Measurements from ENCODE around the gene TMPRSS6. TPM values are rescaled to one million over a fixed set of nuclear protein-coding genes. Genes with fewer than 3 reads are reported as not detected.

The TMPRSS6 gene
- total RNA-seq, 1 experiment from 2014 or later, result 0.39 TPM

DNA sequence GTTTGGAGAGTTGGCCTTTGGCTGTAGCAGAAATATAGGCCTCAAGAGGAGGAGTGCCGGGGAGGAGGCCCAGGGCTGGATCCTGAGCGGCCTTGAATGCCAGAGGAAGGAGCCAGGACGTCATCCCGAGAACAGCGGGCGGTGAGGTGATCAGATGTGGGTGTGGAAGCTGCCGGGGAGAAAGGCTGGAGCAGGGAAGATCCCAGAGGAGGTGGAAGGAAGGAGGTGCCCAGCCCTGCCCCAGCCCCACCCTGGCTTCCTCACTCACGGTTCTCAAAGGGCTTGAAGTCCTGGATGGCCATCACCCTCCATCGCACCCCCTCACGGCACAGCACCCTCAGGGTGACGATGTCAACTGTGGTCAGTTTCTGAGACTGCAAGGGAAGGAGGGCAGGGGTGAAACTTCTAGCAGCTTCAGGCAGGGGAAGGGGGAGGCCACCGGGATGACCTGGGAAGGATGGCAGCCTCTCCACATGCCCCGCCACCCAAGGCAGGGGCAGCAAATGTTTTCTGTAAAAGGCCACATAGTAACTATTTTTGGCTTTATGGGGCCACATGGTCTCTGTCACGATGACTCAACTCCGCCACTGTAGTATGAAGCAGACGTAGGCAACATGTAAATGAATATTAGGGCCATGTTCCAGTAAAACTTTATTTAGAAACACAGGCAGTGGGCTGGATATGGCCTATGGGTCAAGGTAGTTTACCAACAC is 29.5 kb upstream of the TMPRSS6 start:
- CTCF ChIA-PET, result interaction anchor here (1.4 to 1.6 kb wide), 2 partner anchors 12 to 60 kb away, joined by 4 read pairs; no protein-coding TSS in a partner anchor
- H3K4me2 ChIP-seq (ENCODE audit: low read length), result no peak overlapping the region
- TF ChIP-seq EGR1 (IDR thresholded peaks at IDR 0.05; ENCODE audit: low read depth), result no peak
- no peak for TF ChIP-seq CEBPB (IDR thresholded peaks at IDR 0.05; ENCODE audit: low read depth)
- TF ChIP-seq, protein P1, sequence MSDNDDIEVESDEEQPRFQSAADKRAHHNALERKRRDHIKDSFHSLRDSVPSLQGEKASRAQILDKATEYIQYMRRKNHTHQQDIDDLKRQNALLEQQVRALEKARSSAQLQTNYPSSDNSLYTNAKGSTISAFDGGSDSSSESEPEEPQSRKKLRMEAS (IDR thresholded peaks at IDR 0.05), result no peak
- no peak for TF ChIP-seq TCF7L2 (IDR thresholded peaks at IDR 0.05; ENCODE audit: borderline replicate concordance, extremely low read depth, insufficient read depth, insufficient read length)
- TF ChIP-seq POLR2AphosphoS5 (IDR thresholded peaks at IDR 0.05; ENCODE audit: low read depth, low read length), result no peak
- no peak for TF ChIP-seq YY1 (IDR thresholded peaks at IDR 0.05; ENCODE audit: extremely low read depth, insufficient replicate concordance, low read depth, low read length)
- TF ChIP-seq, protein P2, sequence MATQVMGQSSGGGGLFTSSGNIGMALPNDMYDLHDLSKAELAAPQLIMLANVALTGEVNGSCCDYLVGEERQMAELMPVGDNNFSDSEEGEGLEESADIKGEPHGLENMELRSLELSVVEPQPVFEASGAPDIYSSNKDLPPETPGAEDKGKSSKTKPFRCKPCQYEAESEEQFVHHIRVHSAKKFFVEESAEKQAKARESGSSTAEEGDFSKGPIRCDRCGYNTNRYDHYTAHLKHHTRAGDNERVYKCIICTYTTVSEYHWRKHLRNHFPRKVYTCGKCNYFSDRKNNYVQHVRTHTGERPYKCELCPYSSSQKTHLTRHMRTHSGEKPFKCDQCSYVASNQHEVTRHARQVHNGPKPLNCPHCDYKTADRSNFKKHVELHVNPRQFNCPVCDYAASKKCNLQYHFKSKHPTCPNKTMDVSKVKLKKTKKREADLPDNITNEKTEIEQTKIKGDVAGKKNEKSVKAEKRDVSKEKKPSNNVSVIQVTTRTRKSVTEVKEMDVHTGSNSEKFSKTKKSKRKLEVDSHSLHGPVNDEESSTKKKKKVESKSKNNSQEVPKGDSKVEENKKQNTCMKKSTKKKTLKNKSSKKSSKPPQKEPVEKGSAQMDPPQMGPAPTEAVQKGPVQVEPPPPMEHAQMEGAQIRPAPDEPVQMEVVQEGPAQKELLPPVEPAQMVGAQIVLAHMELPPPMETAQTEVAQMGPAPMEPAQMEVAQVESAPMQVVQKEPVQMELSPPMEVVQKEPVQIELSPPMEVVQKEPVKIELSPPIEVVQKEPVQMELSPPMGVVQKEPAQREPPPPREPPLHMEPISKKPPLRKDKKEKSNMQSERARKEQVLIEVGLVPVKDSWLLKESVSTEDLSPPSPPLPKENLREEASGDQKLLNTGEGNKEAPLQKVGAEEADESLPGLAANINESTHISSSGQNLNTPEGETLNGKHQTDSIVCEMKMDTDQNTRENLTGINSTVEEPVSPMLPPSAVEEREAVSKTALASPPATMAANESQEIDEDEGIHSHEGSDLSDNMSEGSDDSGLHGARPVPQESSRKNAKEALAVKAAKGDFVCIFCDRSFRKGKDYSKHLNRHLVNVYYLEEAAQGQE (IDR thresholded peaks at IDR 0.05; ENCODE audit: low read depth), result no peak
- no peak for TF ChIP-seq ELF1 (IDR thresholded peaks at IDR 0.05; ENCODE audit: borderline replicate concordance, low read depth)
- no peak for TF ChIP-seq EZH2 (IDR thresholded peaks at IDR 0.05)
- TF ChIP-seq, protein P3, sequence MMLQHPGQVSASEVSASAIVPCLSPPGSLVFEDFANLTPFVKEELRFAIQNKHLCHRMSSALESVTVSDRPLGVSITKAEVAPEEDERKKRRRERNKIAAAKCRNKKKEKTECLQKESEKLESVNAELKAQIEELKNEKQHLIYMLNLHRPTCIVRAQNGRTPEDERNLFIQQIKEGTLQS (IDR thresholded peaks at IDR 0.05), result no peak
- TF ChIP-seq, protein P4, sequence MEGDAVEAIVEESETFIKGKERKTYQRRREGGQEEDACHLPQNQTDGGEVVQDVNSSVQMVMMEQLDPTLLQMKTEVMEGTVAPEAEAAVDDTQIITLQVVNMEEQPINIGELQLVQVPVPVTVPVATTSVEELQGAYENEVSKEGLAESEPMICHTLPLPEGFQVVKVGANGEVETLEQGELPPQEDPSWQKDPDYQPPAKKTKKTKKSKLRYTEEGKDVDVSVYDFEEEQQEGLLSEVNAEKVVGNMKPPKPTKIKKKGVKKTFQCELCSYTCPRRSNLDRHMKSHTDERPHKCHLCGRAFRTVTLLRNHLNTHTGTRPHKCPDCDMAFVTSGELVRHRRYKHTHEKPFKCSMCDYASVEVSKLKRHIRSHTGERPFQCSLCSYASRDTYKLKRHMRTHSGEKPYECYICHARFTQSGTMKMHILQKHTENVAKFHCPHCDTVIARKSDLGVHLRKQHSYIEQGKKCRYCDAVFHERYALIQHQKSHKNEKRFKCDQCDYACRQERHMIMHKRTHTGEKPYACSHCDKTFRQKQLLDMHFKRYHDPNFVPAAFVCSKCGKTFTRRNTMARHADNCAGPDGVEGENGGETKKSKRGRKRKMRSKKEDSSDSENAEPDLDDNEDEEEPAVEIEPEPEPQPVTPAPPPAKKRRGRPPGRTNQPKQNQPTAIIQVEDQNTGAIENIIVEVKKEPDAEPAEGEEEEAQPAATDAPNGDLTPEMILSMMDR (IDR thresholded peaks at IDR 0.05 in 2 of 3, conservative IDR thresholded peaks at IDR 0.05 in 1 of 3; ENCODE audit: borderline replicate concordance in 1 of 3, insufficient read depth in 1 of 3, low read depth in 2 of 3, low read length in 2 of 3), result no peak
- no peak for DNase-seq (ENCODE audit: low read depth, low spot score)
- no peaks in the 10 kb centered on the region for H3K36me3 ChIP-seq (ENCODE audit: control insufficient read depth in 1 of 2, insufficient read depth in 2 of 2, low read length in 2 of 2)
- no peak overlapping the region for H3K4me3 ChIP-seq (replicated peaks in 1 of 2; ENCODE audit: low read depth in 1 of 2, low read length in 2 of 2)
- POLR2A ChIA-PET, result no interaction called here
- intact Hi-C loops (cut with micrococcal nuclease), result loop anchor here (10.0 kb wide), 1 partner anchor 56 kb away; no protein-coding TSS in a partner anchor
- no peaks in the 10 kb centered on the region for H3K9me2 ChIP-seq (ENCODE audit: insufficient read depth)
- no peaks in the 10 kb centered on the region for H4K20me1 ChIP-seq (ENCODE audit: insufficient read depth)
- ATAC-seq, result no peak
- no peak overlapping the region for H3K27ac ChIP-seq (ENCODE audit: low read depth, low read length)
- no TSS peak for BruUV-seq (replicated peaks)
- H3K79me2 ChIP-seq (ENCODE audit: insufficient read depth, low read length), result no peaks in the 10 kb centered on the region
- H3K27me3 ChIP-seq (ENCODE audit: insufficient read depth, low read length), result no peaks in the 10 kb centered on the region
- H3K4me1 ChIP-seq (ENCODE audit: control insufficient read depth in 1 of 2, insufficient read depth in 2 of 2, low read length in 2 of 2), result no peaks in the 10 kb centered on the region
- H3K9me3 ChIP-seq (ENCODE audit: control insufficient read depth in 1 of 2, insufficient read depth in 1 of 2, low read depth in 1 of 2, low read length in 2 of 2), result no peaks in the 10 kb centered on the region
- H3K9ac ChIP-seq (ENCODE audit: low read length), result no peak overlapping the region
- H2AFZ ChIP-seq (ENCODE audit: low read depth, low read length, poor library complexity, severe bottlenecking), result no peak overlapping the region
- RAD21 ChIA-PET (ENCODE audit: low non-redundant PET in 1 of 2, low total read pairs in 2 of 2, uncharacterized antibody in 2 of 2, unreplicated experiment in 2 of 2), result no interaction called here

Measured in HCT116 (cell line).